ENCODE results near the gene CDCA4. TPM values are rescaled to one million over a fixed set of nuclear protein-coding genes. Genes with fewer than 3 reads are reported as not detected.

The CDCA4 gene
- total and polyA plus RNA-seq, 7 experiments from 2014 or later: 8.0 to 47.8 (median 13.2) TPM

- Mint-ChIP-seq H3K27ac (no peak overlapping the region), H3K9me3 (no peaks in the 10 kb centered on the region), H3K27me3 (no peaks in the 10 kb centered on the region), H3K36me3 (peaks cover 0 to 5% (median 0%) of the 10 kb centered on the region in 5 donors), H3K4me3 (no peak overlapping the region), H3K4me1 (peaks cover 19 to 33% (median 25%) of the 10 kb centered on the region in 7 donors)
- CTCF ChIA-PET: no interaction called here
- ATAC-seq: no peak
- intact Hi-C loops (cut with micrococcal nuclease): no loop called here
- Histone ChIP-seq H3K27ac (ENCODE audit: low read depth, low read length) (no peak overlapping the region), H3K9me3 (ENCODE audit: control insufficient read depth in 2 of 3, low read length in 3 of 3) (no peaks in the 10 kb centered on the region), H3K4me1 (ENCODE audit: control insufficient read depth in 2 of 2, insufficient read depth in 2 of 2, low read length in 2 of 2) (peaks cover 7 to 25% of the 10 kb centered on the region in 2 donors), H3K36me3 (ENCODE audit: control insufficient read depth in 2 of 3, insufficient read depth in 3 of 3, low read length in 3 of 3) (peaks cover 0 to 35% (median 17%) of the 10 kb centered on the region in 3 experiments), H3K4me3 (ENCODE audit: low read length) (no peak overlapping the region), H3K27me3 (ENCODE audit: control insufficient read depth in 2 of 2, insufficient read depth in 2 of 2, low read length in 2 of 2) (no peaks in the 10 kb centered on the region)
- POLR2A ChIA-PET: no interaction called here
- no peak for DNase-seq
These were observed 10.0 kb downstream of the CDCA4 start for GRCh38 chr14:105010891-105011291.

- DNase-seq (no peak), ATAC-seq (no peak)
- H3K36me3 ChIP-seq (ENCODE audit: control insufficient read depth in 2 of 3, insufficient read depth in 3 of 3, low read length in 3 of 3): peaks cover 0 to 35% (median 17%) of the 10 kb centered on the region in 3 experiments
- H3K27ac ChIP-seq (ENCODE audit: low read depth, low read length): no peak overlapping the region
- no peaks in the 10 kb centered on the region for H3K9me3 Mint-ChIP-seq
- H3K36me3 Mint-ChIP-seq: peaks cover 0 to 5% (median 0%) of the 10 kb centered on the region in 5 donors
- H3K9me3 ChIP-seq (ENCODE audit: control insufficient read depth in 2 of 3, low read length in 3 of 3): no peaks in the 10 kb centered on the region
- no peaks in the 10 kb centered on the region for H3K27me3 Mint-ChIP-seq
- no peaks in the 10 kb centered on the region for H3K27me3 ChIP-seq (ENCODE audit: control insufficient read depth in 2 of 2, insufficient read depth in 2 of 2, low read length in 2 of 2)
- intact Hi-C loops (cut with micrococcal nuclease): no loop called here
- H3K4me1 ChIP-seq (ENCODE audit: control insufficient read depth in 2 of 2, insufficient read depth in 2 of 2, low read length in 2 of 2): peaks cover 3 to 17% of the 10 kb centered on the region in 2 donors
- no peak overlapping the region for H3K4me3 Mint-ChIP-seq
- no peak overlapping the region for H3K4me3 ChIP-seq (ENCODE audit: low read length)
- ChIA-PET CTCF (no interaction called here), POLR2A (interaction anchor here (0.7 kb wide), 1 partner anchor 331 kb away, joined by 3 read pairs; no protein-coding TSS in a partner anchor)
- H3K27ac Mint-ChIP-seq: peak overlapping the region in 1 of 9 donors; percentile 18
- peaks cover 15 to 25% (median 18%) of the 10 kb centered on the region in 7 donors for H3K4me1 Mint-ChIP-seq
These were observed 10.8 kb downstream of the CDCA4 start for GRCh38 chr14:105010106-105010505.

GRCh38 chr14:105007593-105008264 lies 13.2 kb downstream of the CDCA4 start:
- peaks cover 0 to 35% (median 17%) of the 10 kb centered on the region in 3 experiments for H3K36me3 ChIP-seq (ENCODE audit: control insufficient read depth in 2 of 3, insufficient read depth in 3 of 3, low read length in 3 of 3)
- Mint-ChIP-seq H3K4me1 (peaks cover 0 to 6% (median 0%) of the 10 kb centered on the region in 7 donors), H3K27ac (no peak overlapping the region), H3K27me3 (no peaks in the 10 kb centered on the region), H3K4me3 (no peak overlapping the region), H3K9me3 (no peaks in the 10 kb centered on the region), H3K36me3 (peaks cover 0 to 5% (median 0%) of the 10 kb centered on the region in 5 donors)
- no peak overlapping the region for H3K27ac ChIP-seq (ENCODE audit: low read depth, low read length)
- DNase-seq (no peak), ATAC-seq (no peak)
- H3K9me3 ChIP-seq (ENCODE audit: control insufficient read depth in 2 of 3, low read length in 3 of 3): no peaks in the 10 kb centered on the region
- intact Hi-C loops (cut with micrococcal nuclease): no loop called here
- H3K27me3 ChIP-seq (ENCODE audit: control insufficient read depth in 2 of 2, insufficient read depth in 2 of 2, low read length in 2 of 2): no peaks in the 10 kb centered on the region
- no peak overlapping the region for H3K4me3 ChIP-seq (ENCODE audit: low read length)
- no peaks in the 10 kb centered on the region for H3K4me1 ChIP-seq (ENCODE audit: control insufficient read depth in 2 of 2, insufficient read depth in 2 of 2, low read length in 2 of 2)
- CTCF ChIA-PET: no interaction called here
- POLR2A ChIA-PET: no interaction called here

- Histone ChIP-seq H3K27me3 (ENCODE audit: control insufficient read depth in 2 of 2, insufficient read depth in 2 of 2, low read length in 2 of 2) (no peaks in the 10 kb centered on the region), H3K36me3 (ENCODE audit: control insufficient read depth in 2 of 3, insufficient read depth in 3 of 3, low read length in 3 of 3) (peaks cover 0 to 35% (median 17%) of the 10 kb centered on the region in 3 experiments), H3K9me3 (ENCODE audit: control insufficient read depth in 2 of 3, low read length in 3 of 3) (no peaks in the 10 kb centered on the region), H3K4me1 (ENCODE audit: control insufficient read depth in 2 of 2, insufficient read depth in 2 of 2, low read length in 2 of 2) (no peaks in the 10 kb centered on the region), H3K27ac (ENCODE audit: low read depth, low read length) (no peak overlapping the region), H3K4me3 (ENCODE audit: low read length) (no peak overlapping the region)
- peaks cover 0 to 5% (median 0%) of the 10 kb centered on the region in 5 donors for H3K36me3 Mint-ChIP-seq
- H3K27ac Mint-ChIP-seq: peak overlapping the region in 2 of 9 donors; percentile 33 to 48
- no peak for ATAC-seq
- H3K9me3 Mint-ChIP-seq: no peaks in the 10 kb centered on the region
- intact Hi-C loops (cut with micrococcal nuclease): no loop called here
- no peaks in the 10 kb centered on the region for H3K27me3 Mint-ChIP-seq
- peaks cover 0 to 3% (median 0%) of the 10 kb centered on the region in 7 donors for H3K4me1 Mint-ChIP-seq
- POLR2A ChIA-PET: interaction anchor here (0.9 kb wide), 1 partner anchor 14 kb away, joined by 4 read pairs; the partner anchor contains the start of gene CDCA4
- no peak overlapping the region for H3K4me3 Mint-ChIP-seq
- no peak for DNase-seq
- CTCF ChIA-PET: no interaction called here
These were observed 13.9 kb downstream of the CDCA4 start for GRCh38 chr14:105006831-105007592.

- H3K4me3 ChIP-seq (ENCODE audit: low read length): no peak overlapping the region
- Mint-ChIP-seq H3K27ac (no peak overlapping the region), H3K9me3 (no peaks in the 10 kb centered on the region), H3K4me1 (no peaks in the 10 kb centered on the region), H3K36me3 (peaks cover 0 to 5% (median 0%) of the 10 kb centered on the region in 5 donors), H3K4me3 (no peak overlapping the region), H3K27me3 (no peaks in the 10 kb centered on the region)
- ChIA-PET POLR2A (interaction anchor here (0.9 kb wide), 1 partner anchor 15 kb away, joined by 4 read pairs; the partner anchor contains the start of gene CDCA4), CTCF (no interaction called here)
- intact Hi-C loops (cut with micrococcal nuclease): no loop called here
- no peaks in the 10 kb centered on the region for H3K9me3 ChIP-seq (ENCODE audit: control insufficient read depth in 2 of 3, low read length in 3 of 3)
- no peaks in the 10 kb centered on the region for H3K4me1 ChIP-seq (ENCODE audit: control insufficient read depth in 2 of 2, insufficient read depth in 2 of 2, low read length in 2 of 2)
- no peak overlapping the region for H3K27ac ChIP-seq (ENCODE audit: low read depth, low read length)
- DNase-seq (no peak), ATAC-seq (peak; percentile 34)
- H3K27me3 ChIP-seq (ENCODE audit: control insufficient read depth in 2 of 2, insufficient read depth in 2 of 2, low read length in 2 of 2): no peaks in the 10 kb centered on the region
- peaks cover 0 to 27% (median 17%) of the 10 kb centered on the region in 3 experiments for H3K36me3 ChIP-seq (ENCODE audit: control insufficient read depth in 2 of 3, insufficient read depth in 3 of 3, low read length in 3 of 3)
These were observed 14.7 kb downstream of the CDCA4 start for GRCh38 chr14:105005929-105006830.

GRCh38 chr14:105005329-105005928 lies 15.5 kb downstream of the CDCA4 start:
- Histone ChIP-seq H3K36me3 (ENCODE audit: control insufficient read depth in 2 of 3, insufficient read depth in 3 of 3, low read length in 3 of 3) (peaks cover 0 to 21% (median 13%) of the 10 kb centered on the region in 3 experiments), H3K4me3 (ENCODE audit: low read length) (no peak overlapping the region), H3K27ac (ENCODE audit: low read depth, low read length) (no peak overlapping the region), H3K4me1 (ENCODE audit: control insufficient read depth in 2 of 2, insufficient read depth in 2 of 2, low read length in 2 of 2) (no peaks in the 10 kb centered on the region), H3K27me3 (ENCODE audit: control insufficient read depth in 2 of 2, insufficient read depth in 2 of 2, low read length in 2 of 2) (no peaks in the 10 kb centered on the region), H3K9me3 (ENCODE audit: control insufficient read depth in 2 of 3, low read length in 3 of 3) (no peaks in the 10 kb centered on the region)
- H3K27me3 Mint-ChIP-seq: no peaks in the 10 kb centered on the region
- no peak for DNase-seq
- H3K9me3 Mint-ChIP-seq: no peaks in the 10 kb centered on the region
- H3K36me3 Mint-ChIP-seq: peaks cover 0 to 9% (median 0%) of the 10 kb centered on the region in 5 donors
- CTCF ChIA-PET: no interaction called here
- H3K27ac Mint-ChIP-seq: no peak overlapping the region
- H3K4me3 Mint-ChIP-seq: no peak overlapping the region
- POLR2A ChIA-PET: interaction anchor here (0.7 kb wide), 1 partner anchor 346 kb away, joined by 3 read pairs; no protein-coding TSS in a partner anchor
- intact Hi-C loops (cut with micrococcal nuclease): no loop called here
- no peaks in the 10 kb centered on the region for H3K4me1 Mint-ChIP-seq
- ATAC-seq: peak; percentile 14
